Esophagus squamous epithelium (tissue), 4 donors: ENCODE results near the gene AFF4.

Experiments used
- CTCF ChIP-seq, 6 experiments: fragments of 450-650 bp in 4 of 6; fragments of 200-600 bp in 2 of 6; sonication (generic) in 2 of 6; IDR thresholded peaks; one replicate each; pipeline ENCODE4 v1.5.1; 2016 to 2019; ENCODE audit warnings: antibody characterized with exemption in 6 of 6, mild to moderate bottlenecking in 4 of 6, moderate library complexity in 4 of 6
- POLR2A ChIP-seq, 4 donors: fragments of 450-650 bp; IDR thresholded peaks; one replicate each; pipeline ENCODE4 v1.6.1; 2017; ENCODE audit warnings: antibody characterized with exemption in 4 of 4, mild to moderate bottlenecking in 4 of 4, moderate library complexity in 3 of 4

GRCh38 chr5:132873119-132873929 is 90.1 kb downstream of the AFF4 start, which contains the start of gene LEAP2:
- TF ChIP-seq CTCF (IDR thresholded peaks at IDR 0.05) = no peak
- TF ChIP-seq POLR2A (IDR thresholded peaks at IDR 0.05) = no peak
